B cell (primary cell): ENCODE results near the gene FMN1.

Experiments used
- EZH2 ChIP-seq: IDR thresholded peaks from 2 replicates; pipeline ENCODE4 v1.6.1; 2012; ENCODE audit warnings: borderline replicate concordance, low read depth, mild to moderate bottlenecking, moderate library complexity, low read length; ENCODE audit not compliant: insufficient read depth, poor library complexity, severe bottlenecking
- TF ChIP-seq, protein P1 (sequence below): fragments of 200-600 bp; IDR thresholded peaks from one replicate; pipeline ENCODE4 v1.8.0; 2022; ENCODE audit warnings: antibody characterized with exemption, mild to moderate bottlenecking

DNA sequence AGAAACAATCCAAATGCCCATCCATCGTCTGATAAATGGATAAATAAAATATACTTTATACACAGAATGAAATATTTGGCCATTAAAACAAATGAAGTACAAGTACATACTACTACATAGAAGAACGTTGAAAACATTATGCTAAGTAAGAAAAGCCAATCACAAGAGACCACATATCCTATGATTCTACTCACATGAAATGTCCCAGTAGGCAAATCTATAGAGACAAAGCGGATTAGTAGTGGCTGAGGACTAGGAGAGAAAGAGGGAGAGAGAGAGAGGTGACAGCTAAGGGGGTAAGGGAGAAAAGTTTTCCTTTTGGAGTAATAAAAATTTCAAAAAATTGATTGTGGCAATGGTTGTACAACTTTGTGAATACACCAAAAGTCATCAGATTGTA is 329.7 kb downstream of the FMN1 start:
- TF ChIP-seq, protein P1, sequence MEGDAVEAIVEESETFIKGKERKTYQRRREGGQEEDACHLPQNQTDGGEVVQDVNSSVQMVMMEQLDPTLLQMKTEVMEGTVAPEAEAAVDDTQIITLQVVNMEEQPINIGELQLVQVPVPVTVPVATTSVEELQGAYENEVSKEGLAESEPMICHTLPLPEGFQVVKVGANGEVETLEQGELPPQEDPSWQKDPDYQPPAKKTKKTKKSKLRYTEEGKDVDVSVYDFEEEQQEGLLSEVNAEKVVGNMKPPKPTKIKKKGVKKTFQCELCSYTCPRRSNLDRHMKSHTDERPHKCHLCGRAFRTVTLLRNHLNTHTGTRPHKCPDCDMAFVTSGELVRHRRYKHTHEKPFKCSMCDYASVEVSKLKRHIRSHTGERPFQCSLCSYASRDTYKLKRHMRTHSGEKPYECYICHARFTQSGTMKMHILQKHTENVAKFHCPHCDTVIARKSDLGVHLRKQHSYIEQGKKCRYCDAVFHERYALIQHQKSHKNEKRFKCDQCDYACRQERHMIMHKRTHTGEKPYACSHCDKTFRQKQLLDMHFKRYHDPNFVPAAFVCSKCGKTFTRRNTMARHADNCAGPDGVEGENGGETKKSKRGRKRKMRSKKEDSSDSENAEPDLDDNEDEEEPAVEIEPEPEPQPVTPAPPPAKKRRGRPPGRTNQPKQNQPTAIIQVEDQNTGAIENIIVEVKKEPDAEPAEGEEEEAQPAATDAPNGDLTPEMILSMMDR: no peak
- TF ChIP-seq EZH2: no peak
